Measurements from ENCODE around the gene SBF1. TPM values are rescaled to one million over a fixed set of nuclear protein-coding genes. Genes with fewer than 3 reads are reported as not detected.

Gene SBF1
- total and polyA plus RNA-seq, 11 donors: 38.2 to 91.8 (median 63.2) TPM

DNA sequence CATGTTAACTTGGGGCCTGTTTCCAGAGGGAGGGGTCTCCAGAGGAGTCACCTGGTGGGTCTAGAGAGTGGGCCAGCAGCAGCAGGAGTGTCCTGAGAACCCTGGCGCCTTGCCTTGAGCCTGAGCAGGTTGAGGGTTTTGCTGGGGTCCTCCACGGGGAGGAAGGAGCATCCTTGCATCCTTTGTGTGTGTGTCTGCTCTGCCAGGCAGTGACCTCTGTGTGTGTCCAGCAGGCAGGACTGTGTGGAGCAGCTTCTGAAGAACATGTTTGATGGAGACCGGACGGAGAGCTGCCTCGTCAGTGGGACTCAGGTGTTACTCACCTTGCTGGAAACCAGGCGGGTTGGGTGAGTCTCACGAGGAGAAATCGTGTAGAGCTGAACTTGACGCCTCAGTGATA, 55.7 kb downstream of the SBF1 start:
- Histone ChIP-seq H3K36me3 (peaks cover 3 to 100% (median 98%) of the 10 kb centered on the region in 9 donors), H3K27me3 (no peaks in the 10 kb centered on the region), H3K4me3 (no peak overlapping the region), H3K9me3 (no peaks in the 10 kb centered on the region), H3K27ac (no peak overlapping the region), H3K4me1 (peaks cover 0 to 7% (median 0%) of the 10 kb centered on the region in 12 donors)
- ATAC-seq (no peak), DNase-seq (peak in 1 of 5 donors; percentile 27)
- WGBS, 4 donors: 90 to 93% (median 92%) methylated on average over 7 to 9 of the region's 9 CpGs
- no peak for TF ChIP-seq POLR2A (IDR thresholded peaks at IDR 0.05)
- TF ChIP-seq, protein P1, sequence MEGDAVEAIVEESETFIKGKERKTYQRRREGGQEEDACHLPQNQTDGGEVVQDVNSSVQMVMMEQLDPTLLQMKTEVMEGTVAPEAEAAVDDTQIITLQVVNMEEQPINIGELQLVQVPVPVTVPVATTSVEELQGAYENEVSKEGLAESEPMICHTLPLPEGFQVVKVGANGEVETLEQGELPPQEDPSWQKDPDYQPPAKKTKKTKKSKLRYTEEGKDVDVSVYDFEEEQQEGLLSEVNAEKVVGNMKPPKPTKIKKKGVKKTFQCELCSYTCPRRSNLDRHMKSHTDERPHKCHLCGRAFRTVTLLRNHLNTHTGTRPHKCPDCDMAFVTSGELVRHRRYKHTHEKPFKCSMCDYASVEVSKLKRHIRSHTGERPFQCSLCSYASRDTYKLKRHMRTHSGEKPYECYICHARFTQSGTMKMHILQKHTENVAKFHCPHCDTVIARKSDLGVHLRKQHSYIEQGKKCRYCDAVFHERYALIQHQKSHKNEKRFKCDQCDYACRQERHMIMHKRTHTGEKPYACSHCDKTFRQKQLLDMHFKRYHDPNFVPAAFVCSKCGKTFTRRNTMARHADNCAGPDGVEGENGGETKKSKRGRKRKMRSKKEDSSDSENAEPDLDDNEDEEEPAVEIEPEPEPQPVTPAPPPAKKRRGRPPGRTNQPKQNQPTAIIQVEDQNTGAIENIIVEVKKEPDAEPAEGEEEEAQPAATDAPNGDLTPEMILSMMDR (IDR thresholded peaks at IDR 0.05): no peak
- intact Hi-C loops (cut with DNase I): no loop called here

DNA sequence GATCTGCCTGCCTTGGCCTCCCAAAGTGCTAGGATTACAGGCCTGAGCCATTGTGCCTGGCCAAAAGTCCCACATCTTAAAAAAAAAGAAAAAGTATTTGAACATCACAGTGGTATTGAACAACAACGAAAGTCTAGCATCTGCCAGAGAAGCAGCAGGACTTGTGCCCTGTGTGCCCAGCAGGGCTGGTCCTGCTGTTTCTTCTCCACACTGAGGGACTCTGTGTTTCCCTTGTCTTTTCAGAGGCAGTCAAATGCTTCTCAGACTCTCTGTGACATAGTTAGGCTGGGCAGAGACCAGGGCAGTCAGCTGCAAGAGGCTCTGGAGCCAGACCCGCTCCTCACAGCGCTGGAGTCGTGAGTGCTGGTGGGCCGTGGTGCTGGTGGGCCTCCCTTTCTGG, 56.2 kb downstream of the SBF1 start:
- H3K9me3 ChIP-seq: no peaks in the 10 kb centered on the region
- H3K36me3 ChIP-seq: peaks cover 3 to 100% (median 98%) of the 10 kb centered on the region in 9 donors
- TF ChIP-seq, protein P1 (IDR thresholded peaks at IDR 0.05): no peak
- TF ChIP-seq POLR2A (IDR thresholded peaks at IDR 0.05): no peak
- no peaks in the 10 kb centered on the region for H3K27me3 ChIP-seq
- ATAC-seq (no peak), DNase-seq (no peak)
- WGBS, 4 donors: 91 to 100% (median 96%) methylated on average over 3 to 5 of the region's 5 CpGs
- intact Hi-C loops (cut with DNase I): no loop called here
- H3K4me3 ChIP-seq: no peak overlapping the region
- peaks cover 0 to 7% (median 0%) of the 10 kb centered on the region in 12 donors for H3K4me1 ChIP-seq
- H3K27ac ChIP-seq: no peak overlapping the region

DNA sequence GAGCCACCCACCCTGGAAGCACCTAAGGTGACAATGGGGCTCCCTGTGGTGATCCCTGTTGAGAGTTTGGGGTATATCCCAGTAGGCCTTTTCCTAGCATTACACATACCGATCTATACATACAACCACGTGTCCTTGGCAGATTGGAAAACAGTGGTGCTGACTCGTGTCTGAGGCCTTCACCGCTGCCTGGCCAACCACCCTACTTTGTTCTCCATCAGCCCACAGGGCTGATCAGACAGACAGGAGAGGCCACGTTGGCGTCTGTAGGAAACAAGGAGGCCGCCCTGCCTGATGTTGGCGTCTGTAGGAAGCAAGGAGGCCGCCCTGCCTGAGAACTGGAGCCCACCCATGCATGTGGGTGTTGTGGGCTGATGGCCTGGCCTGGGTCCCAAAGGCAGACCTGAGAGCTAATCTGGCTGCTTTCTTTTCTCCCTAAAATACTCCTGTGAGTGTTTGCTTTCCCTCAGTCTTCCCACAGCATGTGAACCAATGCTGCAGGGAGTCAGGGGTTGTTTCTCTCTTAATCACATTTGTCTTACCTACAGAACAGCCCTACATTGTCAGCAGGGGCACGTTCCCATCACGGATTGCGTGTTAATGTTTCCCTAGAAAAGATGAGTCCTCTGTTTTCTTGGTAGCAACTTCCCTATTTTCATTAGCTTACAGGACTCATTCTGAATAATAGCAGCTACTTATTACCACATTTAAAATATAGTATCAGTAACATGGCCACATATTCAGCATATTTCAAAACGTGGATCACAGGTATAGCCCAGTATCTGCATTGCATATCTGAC, 57.2 kb downstream of the SBF1 start:
- H3K27ac ChIP-seq: no peak overlapping the region
- intact Hi-C loops (cut with DNase I): no loop called here
- WGBS, 4 donors: 90 to 95% (median 93%) methylated on average over 13 of the region's 13 CpGs
- peaks cover 3 to 97% (median 92%) of the 10 kb centered on the region in 9 donors for H3K36me3 ChIP-seq
- TF ChIP-seq, protein P1 (IDR thresholded peaks at IDR 0.05): no peak
- TF ChIP-seq POLR2A (IDR thresholded peaks at IDR 0.05): no peak
- ATAC-seq (no peak), DNase-seq (peak in 1 of 5 donors; percentile 37)
- peaks cover 0 to 7% (median 0%) of the 10 kb centered on the region in 12 donors for H3K4me1 ChIP-seq
- no peaks in the 10 kb centered on the region for H3K27me3 ChIP-seq
- H3K4me3 ChIP-seq: no peak overlapping the region
- no peaks in the 10 kb centered on the region for H3K9me3 ChIP-seq

DNA sequence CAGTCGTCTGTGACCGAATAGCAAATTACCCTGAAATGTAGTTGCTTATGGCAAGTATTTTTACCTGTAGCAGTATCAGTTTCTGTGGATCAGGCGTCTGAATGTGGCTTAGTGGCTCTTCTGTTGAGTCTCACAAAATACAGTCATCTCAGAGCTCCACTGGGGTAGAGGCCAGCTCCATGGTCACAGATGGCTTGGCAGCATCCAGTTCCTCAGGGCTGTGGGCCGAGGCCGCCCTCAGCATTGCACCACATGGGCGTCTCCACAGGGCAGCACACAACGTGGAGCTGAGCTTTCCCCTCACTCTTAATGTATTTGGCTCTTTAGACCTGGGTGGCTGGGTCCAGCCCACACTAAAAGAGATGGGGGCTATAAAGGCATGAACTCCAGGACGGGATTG, 57.8 kb downstream of the SBF1 start:
- Histone ChIP-seq H3K27ac (no peak overlapping the region), H3K36me3 (peaks cover 3 to 94% (median 86%) of the 10 kb centered on the region in 9 donors), H3K4me3 (no peak overlapping the region), H3K4me1 (peaks cover 0 to 7% (median 0%) of the 10 kb centered on the region in 12 donors), H3K27me3 (no peaks in the 10 kb centered on the region), H3K9me3 (no peaks in the 10 kb centered on the region)
- DNase-seq (no peak), ATAC-seq (no peak)
- WGBS, 4 donors: 88 to 98% (median 95%) methylated on average over 7 to 8 of the region's 8 CpGs
- TF ChIP-seq POLR2A (IDR thresholded peaks at IDR 0.05): no peak
- TF ChIP-seq, protein P1 (IDR thresholded peaks at IDR 0.05): no peak
- intact Hi-C loops (cut with DNase I): no loop called here

Measured in heart left ventricle (tissue), 16 donors.